ENCODE results near the gene SLC8A1. TPM values are rescaled to one million over a fixed set of nuclear protein-coding genes. Genes with fewer than 3 reads are reported as not detected.

SLC8A1 gene
- total and polyA plus RNA-seq, 2 of the 13 experiments (the other 11 are each of a cell fraction or from before 2014, with no cell fraction given) = not detected

DNA sequence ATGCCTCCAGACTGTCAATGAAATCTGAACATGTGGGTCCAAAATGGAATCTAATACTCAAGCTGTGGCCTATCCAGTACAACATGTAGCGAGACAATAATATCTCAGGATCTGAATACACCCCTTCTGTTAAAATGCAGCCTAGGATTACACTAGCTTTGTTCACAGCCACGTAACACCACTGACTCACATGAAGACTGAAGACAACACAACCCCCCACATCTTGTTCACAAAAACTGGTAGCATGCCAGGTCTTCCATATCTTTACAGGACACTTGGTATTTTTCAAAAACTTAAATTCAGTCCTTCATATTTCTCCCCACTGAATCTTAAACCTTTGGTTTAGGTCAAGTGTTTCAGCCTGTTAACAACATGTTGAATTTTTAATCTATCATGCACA lies 84.2 kb downstream of the SLC8A1 start:
- no peak overlapping the region for H3K4me2 ChIP-seq (ENCODE audit: low read depth, low read length)
- no peak overlapping the region for H2AFZ ChIP-seq (ENCODE audit: low read length)
- CTCF ChIA-PET (ENCODE audit: low intra/inter-chr PET ratio, low total read pairs) = no interaction called here
- no peak for DNase-seq (ENCODE audit: low spot score)
- H4K20me1 ChIP-seq (ENCODE audit: insufficient read depth, low read length) = no peaks in the 10 kb centered on the region
- no TSS peak for BruUV-seq (replicated peaks)
- H3K4me1 ChIP-seq (ENCODE audit: insufficient read depth, low read length) = no peaks in the 10 kb centered on the region
- no peak overlapping the region for H3K4me3 ChIP-seq (replicated peaks in 1 of 3; ENCODE audit: insufficient read depth in 1 of 3, low read depth in 2 of 3, low read length in 3 of 3)
- no peaks in the 10 kb centered on the region for H3K36me3 ChIP-seq (replicated peaks in 1 of 2; ENCODE audit: control insufficient read depth in 1 of 2, insufficient read depth in 2 of 2, low read length in 2 of 2)
- H3K9ac ChIP-seq (ENCODE audit: insufficient read depth, low read depth, low read length) = no peak overlapping the region
- H3K27me3 ChIP-seq (ENCODE audit: control insufficient read depth in 1 of 2, insufficient read depth in 2 of 2, low read length in 2 of 2) = no peaks in the 10 kb centered on the region
- FAIRE-seq = no peak
- H3K79me2 ChIP-seq (ENCODE audit: insufficient read depth, low read length) = no peaks in the 10 kb centered on the region
- no peaks in the 10 kb centered on the region for H3K9me3 ChIP-seq (ENCODE audit: low read length)
- no peak for ATAC-seq
- POLR2A ChIA-PET = no interaction called here
- H3K27ac ChIP-seq (ENCODE audit: extremely low read length, insufficient read depth, low read length) = no peak overlapping the region
- in situ Hi-C loops (cut with HindIII; ENCODE audit: extremely low pct_ligation_motif_present, low pct_unique_long_range_greater_than_20kb) = no loop called here
- intact Hi-C loops (cut with micrococcal nuclease; ENCODE audit: unreplicated experiment) = no loop called here
- 16% methylated on average over 2 of the region's 2 CpGs for WGBS (ENCODE audit: low lambda C conversion rate)
- TF ChIP-seq ATM (IDR thresholded peaks at IDR 0.05; ENCODE audit: borderline replicate concordance) (no peak), ZNF703 (CRISPR knock-in tag; IDR thresholded peaks at IDR 0.05; ENCODE audit: borderline replicate concordance) (no peak), HNRNPLL (IDR thresholded peaks at IDR 0.05; ENCODE audit: low read depth, low read length, poor library complexity, severe bottlenecking) (no peak), NCOA1 (CRISPR knock-in tag; IDR thresholded peaks at IDR 0.05) (no peak), TOE1 (CRISPR knock-in tag; IDR thresholded peaks at IDR 0.05) (no peak), ZFP90 (CRISPR knock-in tag; IDR thresholded peaks at IDR 0.05; ENCODE audit: borderline replicate concordance) (no peak), PAXIP1 (CRISPR knock-in tag; conservative IDR thresholded peaks at IDR 0.05) (no peak), MIXL1 (CRISPR knock-in tag; IDR thresholded peaks at IDR 0.05) (no peak), NFE2 (CRISPR knock-in tag; IDR thresholded peaks at IDR 0.05) (no peak), ELF3 (CRISPR knock-in tag; IDR thresholded peaks at IDR 0.05) (no peak), ZNF530 (CRISPR knock-in tag; IDR thresholded peaks at IDR 0.05; ENCODE audit: low read depth) (no peak), AGO1 (IDR thresholded peaks at IDR 0.05; ENCODE audit: low read depth, low read length, poor library complexity, severe bottlenecking) (no peak)
- TF ChIP-seq, protein P1, sequence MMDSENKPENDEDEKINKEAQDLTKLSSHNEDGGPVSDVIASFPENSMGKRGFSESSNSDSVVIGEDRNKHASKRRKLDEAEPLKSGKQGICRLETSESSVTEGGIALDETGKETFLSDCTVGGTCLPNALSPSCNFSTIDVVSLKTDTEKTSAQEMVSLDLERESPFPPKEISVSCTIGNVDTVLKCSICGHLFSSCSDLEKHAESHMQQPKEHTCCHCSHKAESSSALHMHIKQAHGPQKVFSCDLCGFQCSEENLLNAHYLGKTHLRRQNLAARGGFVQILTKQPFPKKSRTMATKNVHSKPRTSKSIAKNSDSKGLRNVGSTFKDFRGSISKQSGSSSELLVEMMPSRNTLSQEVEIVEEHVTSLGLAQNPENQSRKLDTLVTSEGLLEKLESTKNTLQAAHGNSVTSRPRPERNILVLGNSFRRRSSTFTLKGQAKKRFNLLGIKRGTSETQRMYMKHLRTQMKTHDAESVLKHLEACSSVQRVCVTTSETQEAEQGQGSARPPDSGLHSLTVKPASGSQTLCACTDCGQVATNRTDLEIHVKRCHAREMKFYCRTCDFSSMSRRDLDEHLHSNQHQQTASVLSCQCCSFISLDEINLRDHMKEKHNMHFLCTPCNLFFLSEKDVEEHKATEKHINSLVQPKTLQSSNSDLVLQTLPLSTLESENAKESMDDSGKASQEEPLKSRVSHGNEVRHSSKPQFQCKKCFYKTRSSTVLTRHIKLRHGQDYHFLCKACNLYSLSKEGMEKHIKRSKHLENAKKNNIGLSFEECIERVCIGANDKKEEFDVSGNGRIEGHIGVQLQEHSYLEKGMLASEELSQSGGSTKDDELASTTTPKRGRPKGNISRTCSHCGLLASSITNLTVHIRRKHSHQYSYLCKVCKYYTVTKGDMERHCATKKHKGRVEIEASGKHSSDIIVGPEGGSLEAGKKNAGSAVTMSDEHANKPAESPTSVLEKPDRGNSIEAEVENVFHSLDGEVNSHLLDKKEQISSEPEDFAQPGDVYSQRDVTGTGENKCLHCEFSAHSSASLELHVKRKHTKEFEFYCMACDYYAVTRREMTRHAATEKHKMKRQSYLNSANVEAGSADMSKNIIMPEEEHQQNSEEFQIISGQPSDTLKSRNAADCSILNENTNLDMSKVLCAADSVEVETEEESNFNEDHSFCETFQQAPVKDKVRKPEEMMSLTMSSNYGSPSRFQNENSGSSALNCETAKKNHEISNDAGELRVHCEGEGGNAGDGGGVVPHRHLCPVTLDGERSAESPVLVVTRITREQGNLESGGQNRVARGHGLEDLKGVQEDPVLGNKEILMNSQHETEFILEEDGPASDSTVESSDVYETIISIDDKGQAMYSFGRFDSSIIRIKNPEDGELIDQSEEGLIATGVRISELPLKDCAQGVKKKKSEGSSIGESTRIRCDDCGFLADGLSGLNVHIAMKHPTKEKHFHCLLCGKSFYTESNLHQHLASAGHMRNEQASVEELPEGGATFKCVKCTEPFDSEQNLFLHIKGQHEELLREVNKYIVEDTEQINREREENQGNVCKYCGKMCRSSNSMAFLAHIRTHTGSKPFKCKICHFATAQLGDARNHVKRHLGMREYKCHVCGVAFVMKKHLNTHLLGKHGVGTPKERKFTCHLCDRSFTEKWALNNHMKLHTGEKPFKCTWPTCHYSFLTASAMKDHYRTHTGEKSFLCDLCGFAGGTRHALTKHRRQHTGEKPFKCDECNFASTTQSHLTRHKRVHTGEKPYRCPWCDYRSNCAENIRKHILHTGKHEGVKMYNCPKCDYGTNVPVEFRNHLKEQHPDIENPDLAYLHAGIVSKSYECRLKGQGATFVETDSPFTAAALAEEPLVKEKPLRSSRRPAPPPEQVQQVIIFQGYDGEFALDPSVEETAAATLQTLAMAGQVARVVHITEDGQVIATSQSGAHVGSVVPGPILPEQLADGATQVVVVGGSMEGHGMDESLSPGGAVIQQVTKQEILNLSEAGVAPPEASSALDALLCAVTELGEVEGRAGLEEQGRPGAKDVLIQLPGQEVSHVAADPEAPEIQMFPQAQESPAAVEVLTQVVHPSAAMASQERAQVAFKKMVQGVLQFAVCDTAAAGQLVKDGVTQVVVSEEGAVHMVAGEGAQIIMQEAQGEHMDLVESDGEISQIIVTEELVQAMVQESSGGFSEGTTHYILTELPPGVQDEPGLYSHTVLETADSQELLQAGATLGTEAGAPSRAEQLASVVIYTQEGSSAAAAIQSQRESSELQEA (CRISPR knock-in tag; IDR thresholded peaks at IDR 0.05; ENCODE audit: not compliant biosample characterization) = no peak
